ENCODE data around the gene SPG11.

DNA sequence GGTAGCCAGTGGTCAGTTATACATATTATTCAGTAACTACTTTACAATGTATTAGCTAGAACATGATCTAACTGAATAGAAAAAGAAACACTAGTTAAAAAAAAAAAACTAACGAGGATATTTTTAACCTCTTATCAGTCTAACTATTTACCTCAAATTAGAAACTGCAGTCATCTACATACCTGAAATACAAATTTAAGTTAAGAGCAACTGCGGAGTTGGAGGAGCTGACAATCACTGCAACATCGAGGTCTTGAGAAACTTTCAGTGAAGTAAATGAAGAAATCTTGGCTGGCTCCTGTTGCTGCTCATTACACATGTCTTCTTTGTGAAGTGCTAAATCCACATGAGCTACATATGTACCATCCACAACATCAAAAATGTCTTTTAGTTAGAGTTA, 6.5 kb downstream of the SPG11 start:
- TF ChIP-seq SRSF9 (IDR thresholded peaks at IDR 0.05; ENCODE audit: borderline replicate concordance, low read depth, low read length) (no peak), ELF1 (tag; IDR thresholded peaks at IDR 0.05) (no peak), ZNF140 (CRISPR knock-in tag; IDR thresholded peaks at IDR 0.05) (no peak), ZNF263 (CRISPR knock-in tag; IDR thresholded peaks at IDR 0.05; ENCODE audit: borderline replicate concordance) (no peak), HNRNPLL (IDR thresholded peaks at IDR 0.05; ENCODE audit: low read depth, low read length, poor library complexity, severe bottlenecking) (no peak), SP1 (CRISPR knock-in tag; IDR thresholded peaks at IDR 0.05) (no peak), ZFP36 (IDR thresholded peaks at IDR 0.05; ENCODE audit: low read depth, low read length, partially characterized antibody) (no peak)
- TF ChIP-seq, protein P1, sequence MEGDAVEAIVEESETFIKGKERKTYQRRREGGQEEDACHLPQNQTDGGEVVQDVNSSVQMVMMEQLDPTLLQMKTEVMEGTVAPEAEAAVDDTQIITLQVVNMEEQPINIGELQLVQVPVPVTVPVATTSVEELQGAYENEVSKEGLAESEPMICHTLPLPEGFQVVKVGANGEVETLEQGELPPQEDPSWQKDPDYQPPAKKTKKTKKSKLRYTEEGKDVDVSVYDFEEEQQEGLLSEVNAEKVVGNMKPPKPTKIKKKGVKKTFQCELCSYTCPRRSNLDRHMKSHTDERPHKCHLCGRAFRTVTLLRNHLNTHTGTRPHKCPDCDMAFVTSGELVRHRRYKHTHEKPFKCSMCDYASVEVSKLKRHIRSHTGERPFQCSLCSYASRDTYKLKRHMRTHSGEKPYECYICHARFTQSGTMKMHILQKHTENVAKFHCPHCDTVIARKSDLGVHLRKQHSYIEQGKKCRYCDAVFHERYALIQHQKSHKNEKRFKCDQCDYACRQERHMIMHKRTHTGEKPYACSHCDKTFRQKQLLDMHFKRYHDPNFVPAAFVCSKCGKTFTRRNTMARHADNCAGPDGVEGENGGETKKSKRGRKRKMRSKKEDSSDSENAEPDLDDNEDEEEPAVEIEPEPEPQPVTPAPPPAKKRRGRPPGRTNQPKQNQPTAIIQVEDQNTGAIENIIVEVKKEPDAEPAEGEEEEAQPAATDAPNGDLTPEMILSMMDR (IDR thresholded peaks at IDR 0.05 in 2 of 3, conservative IDR thresholded peaks at IDR 0.05 in 1 of 3; ENCODE audit: insufficient read depth in 2 of 3, low read depth in 1 of 3, low read length in 3 of 3): no peak
- TF ChIP-seq, protein P2, sequence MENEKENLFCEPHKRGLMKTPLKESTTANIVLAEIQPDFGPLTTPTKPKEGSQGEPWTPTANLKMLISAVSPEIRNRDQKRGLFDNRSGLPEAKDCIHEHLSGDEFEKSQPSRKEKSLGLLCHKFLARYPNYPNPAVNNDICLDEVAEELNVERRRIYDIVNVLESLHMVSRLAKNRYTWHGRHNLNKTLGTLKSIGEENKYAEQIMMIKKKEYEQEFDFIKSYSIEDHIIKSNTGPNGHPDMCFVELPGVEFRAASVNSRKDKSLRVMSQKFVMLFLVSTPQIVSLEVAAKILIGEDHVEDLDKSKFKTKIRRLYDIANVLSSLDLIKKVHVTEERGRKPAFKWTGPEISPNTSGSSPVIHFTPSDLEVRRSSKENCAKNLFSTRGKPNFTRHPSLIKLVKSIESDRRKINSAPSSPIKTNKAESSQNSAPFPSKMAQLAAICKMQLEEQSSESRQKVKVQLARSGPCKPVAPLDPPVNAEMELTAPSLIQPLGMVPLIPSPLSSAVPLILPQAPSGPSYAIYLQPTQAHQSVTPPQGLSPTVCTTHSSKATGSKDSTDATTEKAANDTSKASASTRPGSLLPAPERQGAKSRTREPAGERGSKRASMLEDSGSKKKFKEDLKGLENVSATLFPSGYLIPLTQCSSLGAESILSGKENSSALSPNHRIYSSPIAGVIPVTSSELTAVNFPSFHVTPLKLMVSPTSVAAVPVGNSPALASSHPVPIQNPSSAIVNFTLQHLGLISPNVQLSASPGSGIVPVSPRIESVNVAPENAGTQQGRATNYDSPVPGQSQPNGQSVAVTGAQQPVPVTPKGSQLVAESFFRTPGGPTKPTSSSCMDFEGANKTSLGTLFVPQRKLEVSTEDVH (IDR thresholded peaks at IDR 0.05; ENCODE audit: low read depth, partially characterized antibody): no peak

All from K562 (cell line).